GM21360 (cell line): Measurements from ENCODE around the gene TRIM56.
"Not testable (repeated sequence)": the region's sequence is repeated elsewhere in the genome, so short reads cannot be mapped to it uniquely, and the experiment has no call there.

Experiments
- ATAC-seq: cut with Tn5 transposase; IDR thresholded peaks from one replicate; pipeline ENCODE4 v1.9.1; 2021; ENCODE audit warnings: mild to moderate bottlenecking, moderate library complexity; ENCODE audit not compliant: unreplicated experiment

Gene TRIM56

DNA sequence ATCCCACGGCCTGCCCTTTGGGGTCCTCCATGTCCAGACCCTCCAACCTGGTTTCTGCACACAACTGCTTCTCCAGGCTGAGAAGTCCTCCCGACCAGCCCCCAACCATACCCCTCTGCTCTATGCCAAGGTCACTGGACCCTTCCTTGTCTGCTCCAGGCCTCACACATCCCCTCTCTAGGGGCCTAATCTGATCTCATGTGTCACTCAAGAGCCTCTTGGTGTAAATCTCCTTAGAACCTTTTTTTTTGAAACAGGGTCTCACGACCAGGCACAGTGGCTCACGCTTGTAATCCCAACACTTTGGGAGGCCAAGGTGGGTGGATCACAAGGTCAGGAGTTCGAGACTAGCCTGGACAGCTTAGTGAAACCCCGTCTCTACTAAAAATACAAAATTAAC is 24.1 kb downstream of the TRIM56 start:
- no peak for ATAC-seq

- ATAC-seq, result no peak
These were observed 26.0 kb downstream of the TRIM56 start for GRCh38 chr7:101111261-101111660.

GRCh38 chr7:101112233-101112632 is 27.0 kb downstream of the TRIM56 start:
- no peak for ATAC-seq

DNA sequence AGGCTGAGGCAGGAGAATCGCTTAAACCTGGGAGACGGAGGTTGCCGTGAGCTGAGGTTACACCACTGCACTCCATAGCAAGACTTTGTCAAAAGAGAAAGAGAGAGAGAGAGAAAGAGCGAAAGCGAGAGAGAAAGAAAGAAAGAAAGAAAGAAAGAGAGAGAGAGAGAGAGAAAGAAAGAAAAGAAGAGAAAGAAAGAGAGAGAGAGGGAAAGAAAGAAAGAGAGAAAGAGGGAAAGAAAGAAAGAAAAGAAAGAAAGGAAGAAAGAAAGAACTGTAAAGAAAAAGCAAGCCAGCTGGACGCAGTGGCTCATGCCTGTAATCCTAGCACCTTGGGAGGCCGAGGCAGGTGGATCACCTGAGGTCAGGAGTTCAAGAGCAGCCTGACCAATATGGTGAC is 27.9 kb downstream of the TRIM56 start:
- ATAC-seq, result not testable (repeated sequence)

DNA sequence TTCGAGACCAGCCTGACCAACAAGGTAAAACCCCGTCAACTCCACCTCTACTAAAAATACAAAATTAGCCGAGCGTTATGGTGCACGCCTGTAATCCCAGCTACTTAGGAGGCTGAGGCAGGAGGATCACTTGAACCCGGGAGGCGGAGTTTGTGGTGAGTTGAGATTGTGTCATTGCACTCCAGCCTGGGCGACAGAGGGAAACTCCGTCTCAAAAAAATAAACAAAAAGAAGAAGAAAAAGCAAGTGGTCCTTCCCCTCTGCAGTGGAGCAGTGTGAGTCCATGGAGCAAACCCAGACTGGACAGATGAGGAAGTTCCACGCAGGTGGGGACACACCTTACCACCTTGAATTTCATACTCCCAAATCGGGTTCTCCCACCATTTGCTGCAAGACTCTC is 28.6 kb downstream of the TRIM56 start:
- no peak for ATAC-seq

- ATAC-seq, result no peak
These were observed 29.2 kb downstream of the TRIM56 start for GRCh38 chr7:101114492-101114891.

GRCh38 chr7:101115215-101115614 is 29.9 kb downstream of the TRIM56 start:
- no peak for ATAC-seq

DNA sequence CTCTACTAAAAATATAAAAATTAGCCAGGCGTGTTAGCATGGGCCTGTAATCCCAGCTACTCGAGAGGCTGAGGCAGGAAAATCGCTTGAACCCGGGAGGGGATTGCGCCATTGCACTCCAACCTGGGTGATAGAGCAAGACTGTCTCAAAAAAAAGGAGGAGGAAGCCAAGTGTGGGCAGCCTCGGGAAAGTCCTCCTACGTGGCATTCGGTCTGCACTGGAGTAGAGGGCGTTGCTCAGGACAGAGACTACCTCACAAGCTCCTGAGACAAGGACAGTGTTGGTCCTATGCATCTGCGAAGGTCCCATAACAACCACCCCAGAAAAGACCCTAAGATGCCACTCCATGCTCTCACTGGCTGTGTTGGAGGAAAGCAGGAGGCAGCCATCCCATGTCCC is 31.6 kb downstream of the TRIM56 start:
- no peak for ATAC-seq

DNA sequence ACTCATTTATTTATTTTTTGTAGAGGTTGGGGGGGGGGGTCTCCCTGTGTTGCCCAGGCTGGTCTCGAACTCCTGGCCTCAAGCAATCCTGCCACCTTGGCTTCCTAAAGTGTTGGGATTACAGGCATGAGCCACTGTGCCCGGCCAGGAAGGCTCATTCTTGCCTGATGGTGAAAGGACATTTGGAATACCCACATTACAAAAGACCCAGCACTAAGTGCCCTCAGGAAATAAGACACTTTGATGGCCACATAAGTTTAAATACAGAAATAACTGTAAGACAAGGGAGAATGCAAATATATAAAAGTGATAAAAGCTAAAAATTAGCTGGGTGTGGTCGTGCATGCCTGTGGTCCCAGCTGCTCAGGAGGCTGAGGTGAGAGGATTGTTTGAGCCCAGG is 33.6 kb downstream of the TRIM56 start:
- ATAC-seq, result no peak

- no peak for ATAC-seq
These were observed 34.6 kb downstream of the TRIM56 start for GRCh38 chr7:101119876-101120275.

- no peak for ATAC-seq
These were observed 35.0 kb downstream of the TRIM56 start for GRCh38 chr7:101120315-101120714.

DNA sequence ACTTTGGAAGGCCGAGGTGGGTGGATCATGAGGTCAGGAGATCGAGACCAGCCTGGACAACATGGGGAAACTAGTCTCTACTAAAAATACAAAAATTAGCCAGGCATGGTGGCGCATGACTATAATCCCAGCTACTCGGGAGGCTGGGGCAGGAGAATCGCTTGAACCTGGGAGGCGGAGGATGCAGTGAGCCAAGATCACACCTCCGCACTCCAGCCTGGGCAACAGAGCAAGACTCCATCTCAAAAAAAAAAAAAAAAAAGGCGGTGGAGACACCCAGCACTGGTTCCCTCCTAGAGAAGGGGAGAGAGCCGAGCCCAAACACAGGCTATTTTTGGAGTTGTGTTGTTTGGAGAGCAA is 36.3 kb downstream of the TRIM56 start:
- not testable (repeated sequence) for ATAC-seq

DNA sequence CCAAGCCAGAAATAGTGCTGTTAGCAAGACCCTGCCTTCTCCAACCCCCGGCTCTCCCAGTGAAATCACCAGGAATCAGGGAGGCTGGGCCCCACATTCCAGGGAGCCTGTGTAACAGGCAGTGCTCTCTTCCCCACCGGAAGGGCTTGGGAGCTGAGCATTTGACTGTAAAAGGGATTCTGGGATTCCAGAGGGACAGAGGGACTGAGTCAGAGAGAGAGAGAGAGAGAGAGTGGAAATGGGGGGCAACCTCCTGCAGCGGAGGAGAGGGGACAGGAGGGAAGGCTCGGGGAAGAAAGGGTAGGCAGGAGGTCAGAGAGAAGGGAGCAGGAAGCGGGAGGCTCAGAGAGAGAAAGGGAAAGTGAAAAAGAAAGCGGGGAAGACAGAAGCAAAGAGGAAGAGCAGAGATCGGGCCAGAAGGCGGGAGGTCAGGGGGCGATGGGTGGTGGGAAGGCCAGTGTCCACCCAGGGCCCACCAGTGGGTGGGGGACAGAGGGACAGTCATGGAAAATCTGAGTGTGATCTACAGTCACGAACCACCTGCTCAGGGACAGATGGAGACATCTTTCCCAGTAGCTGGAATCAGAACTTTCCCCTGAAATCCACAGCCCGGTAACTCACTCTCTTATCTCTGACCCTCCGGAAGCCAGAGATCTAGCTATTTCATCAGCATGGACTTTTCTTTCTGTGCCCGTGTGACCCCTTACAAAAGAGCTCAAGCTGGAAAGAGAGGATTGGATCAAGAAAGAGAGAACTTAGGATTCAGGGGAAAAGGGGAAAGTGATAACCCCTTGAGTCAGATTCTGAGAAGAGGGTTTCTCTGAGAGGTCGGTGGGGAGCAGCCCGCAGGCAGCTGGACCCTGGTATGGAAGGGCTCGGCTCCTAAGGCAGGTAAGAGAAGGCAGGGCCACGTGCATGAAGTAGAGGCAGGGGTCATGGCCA is 37.0 kb downstream of the TRIM56 start:
- ATAC-seq, result no peak

- ATAC-seq, result no peak
These were observed 37.8 kb downstream of the TRIM56 start for GRCh38 chr7:101122933-101123702.

- ATAC-seq, result no peak
These were observed 38.4 kb downstream of the TRIM56 start for GRCh38 chr7:101123703-101124068.

- no peak for ATAC-seq
These were observed 39.2 kb downstream of the TRIM56 start for GRCh38 chr7:101124376-101125056.

- no peak for ATAC-seq
These were observed 40.8 kb downstream of the TRIM56 start for GRCh38 chr7:101125989-101126650.

DNA sequence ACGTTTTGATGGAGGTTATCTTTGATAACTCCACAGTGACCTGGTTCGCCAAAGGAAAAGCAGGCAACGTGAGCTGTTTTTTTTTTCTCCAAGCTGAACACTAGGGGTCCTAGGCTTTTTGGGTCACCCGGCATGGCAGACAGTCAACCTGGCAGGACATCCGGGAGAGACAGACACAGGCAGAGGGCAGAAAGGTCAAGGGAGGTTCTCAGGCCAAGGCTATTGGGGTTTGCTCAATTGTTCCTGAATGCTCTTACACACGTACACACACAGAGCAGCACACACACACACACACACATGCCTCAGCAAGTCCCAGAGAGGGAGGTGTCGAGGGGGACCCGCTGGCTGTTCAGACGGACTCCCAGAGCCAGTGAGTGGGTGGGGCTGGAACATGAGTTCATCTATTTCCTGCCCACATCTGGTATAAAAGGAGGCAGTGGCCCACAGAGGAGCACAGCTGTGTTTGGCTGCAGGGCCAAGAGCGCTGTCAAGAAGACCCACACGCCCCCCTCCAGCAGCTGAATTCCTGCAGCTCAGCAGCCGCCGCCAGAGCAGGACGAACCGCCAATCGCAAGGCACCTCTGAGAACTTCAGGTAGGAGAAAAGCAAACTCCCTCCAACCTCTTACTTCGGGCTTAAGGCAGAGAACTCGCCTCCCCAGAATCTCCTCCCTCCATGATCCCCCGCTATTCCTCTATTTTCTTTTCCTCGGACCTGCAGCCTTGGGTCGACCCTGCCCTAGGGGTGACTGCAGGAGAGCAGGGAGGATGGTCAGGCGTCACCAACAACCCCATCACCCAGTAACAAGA is 41.6 kb downstream of the TRIM56 start, which contains the start of gene SERPINE1:
SERPINE1 (plus strand) TSS at position 454 of the 809 bp plus-strand sequence. CDS start 1,290 bp downstream, outside the sequence.
- peak; percentile 54 for ATAC-seq

GRCh38 chr7:101127460-101128039 is 42.3 kb downstream of the TRIM56 start:
- no peak for ATAC-seq
